Mesenteric fat pad (tissue), 1 donor: Measurements from ENCODE around the gene TCP11. TPM values are rescaled to one million over a fixed set of nuclear protein-coding genes. Genes with fewer than 3 reads are reported as not detected.
A peak's percentile ranks its signal among the peaks of the same experiment; 100 is the strongest.

ENCODE experiments used
- DNase-seq: peaks from one replicate; pipeline ENCODE4 v3.0.0-alpha.2; 2020; ENCODE audit warnings: low spot score
- long read RNA-seq: library from polyadenylated mRNA; unstranded; transcript quantifications from one replicate; pipeline ENCODE4 v2.0.0, GENCODE V29; 2020
- total RNA-seq: library from RNA; stranded (reverse); fragmentation: NEBNext Ultra II Directional; extraction: Animal tissue kit (Norgen Biotek cat#: 25700); gene quantifications from one replicate; pipeline ENCODE4 v1.2.1, GENCODE V29; 2021
- donor health status: DM: yes; HTN: yes; CAD: no.

The TCP11 gene
- total RNA-seq, result not detected
- long read RNA-seq, result 0 reads

GRCh38 chr6:35141007-35141655, at the start of gene TCP11:
TSS of gene TCP11 (minus strand) at chr6:35141339. CDS start at chr6:35140870, 469 bp downstream.
- DNase-seq, result no peak

GRCh38 chr6:35190306-35190705, 49.2 kb upstream of the TCP11 start:
- no peak for DNase-seq

GRCh38 chr6:35188886-35189285, 47.7 kb upstream of the TCP11 start:
- DNase-seq, result peak; percentile 47

- no peak for DNase-seq
Measured at GRCh38 chr6:35186571-35186970, 45.4 kb upstream of the TCP11 start.

- no peak for DNase-seq
Measured at GRCh38 chr6:35185971-35186370, 44.8 kb upstream of the TCP11 start.

GRCh38 chr6:35185302-35185681, 44.2 kb upstream of the TCP11 start:
- no peak for DNase-seq

GRCh38 chr6:35184580-35185301, 43.6 kb upstream of the TCP11 start:
- no peak for DNase-seq

GRCh38 chr6:35183935-35184334, 42.8 kb upstream of the TCP11 start:
- DNase-seq, result no peak

GRCh38 chr6:35183281-35183680, 42.1 kb upstream of the TCP11 start:
- no peak for DNase-seq

GRCh38 chr6:35181933-35182612, 40.9 kb upstream of the TCP11 start:
- DNase-seq, result no peak

- no peak for DNase-seq
Measured at GRCh38 chr6:35181308-35181932, 40.3 kb upstream of the TCP11 start.

- DNase-seq, result no peak
Measured at GRCh38 chr6:35179901-35180535, 38.9 kb upstream of the TCP11 start.

GRCh38 chr6:35178932-35179832, 38.0 kb upstream of the TCP11 start:
- no peak for DNase-seq

GRCh38 chr6:35178012-35178411, 36.9 kb upstream of the TCP11 start:
- DNase-seq, result no peak

- no peak for DNase-seq
Measured at GRCh38 chr6:35177596-35177995, 36.5 kb upstream of the TCP11 start.

- no peak for DNase-seq
Measured at GRCh38 chr6:35177157-35177556, 36.0 kb upstream of the TCP11 start.

GRCh38 chr6:35176301-35177024, 35.3 kb upstream of the TCP11 start:
- no peak for DNase-seq

GRCh38 chr6:35174501-35174900, 33.4 kb upstream of the TCP11 start:
- DNase-seq, result no peak

- no peak for DNase-seq
Measured at GRCh38 chr6:35174088-35174434, 32.9 kb upstream of the TCP11 start.
